ENCODE results near the gene EIF4E2. TPM values are rescaled to one million over a fixed set of nuclear protein-coding genes. Genes with fewer than 3 reads are reported as not detected.

The EIF4E2 gene
- total and polyA plus RNA-seq, 9 donors, result 18.6 to 111 (median 42.8) TPM

- no peak for TF ChIP-seq POLR2A (IDR thresholded peaks at IDR 0.05)
- no peak for TF ChIP-seq CTCF (IDR thresholded peaks at IDR 0.05)
- no peak for TF ChIP-seq EP300 (IDR thresholded peaks at IDR 0.05)
- Histone ChIP-seq H3K27ac (no peak overlapping the region), H3K9me3 (no peaks in the 10 kb centered on the region), H3K27me3 (no peaks in the 10 kb centered on the region), H3K4me3 (no peak overlapping the region), H3K36me3 (no peaks in the 10 kb centered on the region), H3K4me1 (ENCODE audit: insufficient read depth) (no peaks in the 10 kb centered on the region)
- intact Hi-C loops (cut with DNase I), result loop anchor here in 1 of 4 donors (10.0 kb wide), 1 partner anchor 645 kb away; no protein-coding TSS in a partner anchor
- no peak for DNase-seq
- 85 to 86% (median 86%) methylated on average over 17 of the region's 17 CpGs for WGBS, 3 donors
Measured at GRCh38 chr2:232600053-232600773, 49.7 kb downstream of the EIF4E2 start.

- Histone ChIP-seq H3K27ac (no peak overlapping the region), H3K4me1 (ENCODE audit: insufficient read depth) (peaks cover 2% of the 10 kb centered on the region), H3K27me3 (no peaks in the 10 kb centered on the region), H3K36me3 (no peaks in the 10 kb centered on the region), H3K9me3 (no peaks in the 10 kb centered on the region), H3K4me3 (no peak overlapping the region)
- intact Hi-C loops (cut with DNase I), result loop anchor here in 1 of 4 donors (10.0 kb wide), 1 partner anchor 642 kb away; no protein-coding TSS in a partner anchor
- TF ChIP-seq CTCF (IDR thresholded peaks at IDR 0.05) (no peak), EP300 (IDR thresholded peaks at IDR 0.05) (no peak), POLR2A (IDR thresholded peaks at IDR 0.05) (no peak)
- DNase-seq, result no peak
- WGBS, 3 donors, result 43 to 71% (median 64%) methylated on average over 3 of the region's 3 CpGs
Measured at GRCh38 chr2:232603283-232603682, 52.8 kb downstream of the EIF4E2 start.

- whole genome bisulfite sequencing, 3 donors, result 94 to 95% (median 94%) methylated on average over 10 of the region's 10 CpGs
- Histone ChIP-seq H3K36me3 (no peaks in the 10 kb centered on the region), H3K4me1 (ENCODE audit: insufficient read depth) (peaks cover 2% of the 10 kb centered on the region), H3K27ac (no peak overlapping the region), H3K27me3 (no peaks in the 10 kb centered on the region), H3K9me3 (no peaks in the 10 kb centered on the region), H3K4me3 (no peak overlapping the region)
- no peak for TF ChIP-seq CTCF (IDR thresholded peaks at IDR 0.05)
- TF ChIP-seq POLR2A (IDR thresholded peaks at IDR 0.05), result no peak
- no peak for TF ChIP-seq EP300 (IDR thresholded peaks at IDR 0.05)
- DNase-seq, result peak in 1 of 5 donors; percentile 28
- intact Hi-C loops (cut with DNase I), result loop anchor here in 1 of 4 donors (10.0 kb wide), 1 partner anchor 640 kb away; no protein-coding TSS in a partner anchor
Measured at GRCh38 chr2:232604535-232604934, 54.0 kb downstream of the EIF4E2 start.

- no peak overlapping the region for H3K4me3 ChIP-seq
- H3K27ac ChIP-seq, result no peak overlapping the region
- WGBS, 3 donors, result 88% methylated on average over 17 of the region's 17 CpGs
- intact Hi-C loops (cut with DNase I), result loop anchor here in 1 of 4 donors (10.0 kb wide), 1 partner anchor 638 kb away; no protein-coding TSS in a partner anchor
- TF ChIP-seq EP300 (IDR thresholded peaks at IDR 0.05) (no peak), CTCF (IDR thresholded peaks at IDR 0.05) (no peak), POLR2A (IDR thresholded peaks at IDR 0.05) (no peak)
- DNase-seq, result no peak
- H3K27me3 ChIP-seq, result no peaks in the 10 kb centered on the region
- H3K36me3 ChIP-seq, result no peaks in the 10 kb centered on the region
- peaks cover 2% of the 10 kb centered on the region for H3K4me1 ChIP-seq (ENCODE audit: insufficient read depth)
- H3K9me3 ChIP-seq, result no peaks in the 10 kb centered on the region
Measured at GRCh38 chr2:232607011-232607410, 56.5 kb downstream of the EIF4E2 start.

Data from ovary (tissue), 9 donors.